K562 (cell line): ENCODE measurements around the gene ARNT2. TPM values are rescaled to one million over a fixed set of nuclear protein-coding genes. Genes with fewer than 3 reads are reported as not detected.

ENCODE experiments used
- ATAC-seq: fragments of 200-7000 bp; cut with Tn5 transposase; 3 replicates; pipeline ENCODE4 v1.9.1; 2020; ENCODE audit warnings: moderate library complexity
- BruUV-seq: library from RNA; stranded (reverse); fragments of 400-500 nt; replicated peaks from 2 replicates; lab custom pipeline; 2021; lab: Mats Ljungman, UMichigan
- CTCF ChIA-PET: fragments of 300-600 bp; formaldehyde crosslinking; extraction: SDS; loops from one replicate; lab custom pipeline; 2021; ENCODE audit warnings: low intra/inter-chr PET ratio; lab: Yijun Ruan, JAX
- POLR2A ChIA-PET: fragments of 300-600, 350-650 bp; sonication (Branson Sonifier 250); formaldehyde crosslinking; extraction: SDS; loops from one replicate; lab custom pipeline; 2021; ENCODE audit warnings: antibody characterized with exemption, inconsistent platforms; lab: Yijun Ruan, JAX
- DNase-seq, 4 experiments: peaks; one replicate each; pipeline versions ENCODE4 v3.0.0 to v3.0.0-alpha.2; 2011 to 2018; ENCODE audit warnings: low spot score in 3 of 4, mixed read lengths in 3 of 4; ENCODE audit errors: extremely low read depth in 1 of 4
- FAIRE-seq: peaks from 2 replicates; lab custom pipeline; 2011; peaks lifted over from hg19 to GRCh38; lab: Jason Lieb, UNC
- H2AFZ ChIP-seq: 2 replicates; pipeline ENCODE4 v1.6.0; 2011; ENCODE audit warnings: low read depth, low read length, control low read depth, inconsistent platforms
- H3K27ac ChIP-seq: fragments of 200-600 bp; 3 replicates; pipeline ENCODE4 v1.8.0; 2011; ENCODE audit warnings: low read depth, mild to moderate bottlenecking, control low read depth, inconsistent platforms, low read length, moderate library complexity, mixed read lengths; ENCODE audit errors: extremely low read depth
- H3K27me3 ChIP-seq, 2 experiments: fragments of 300-600 bp in 1 of 2; 2 replicates in 1 of 2; 3 replicates in 1 of 2; pipeline versions ENCODE4 v1.6.0 to v1.8.0; 2011; ENCODE audit warnings: inconsistent platforms in 2 of 2, low read length in 2 of 2, mild to moderate bottlenecking in 1 of 2, mixed read lengths in 1 of 2, moderate library complexity in 1 of 2; ENCODE audit not compliant: control insufficient read depth in 2 of 2, insufficient read depth in 2 of 2
- H3K36me3 ChIP-seq: fragments of 300-600 bp; 3 replicates; pipeline ENCODE4 v1.8.0; 2011; ENCODE audit warnings: mild to moderate bottlenecking, low read length, inconsistent platforms; ENCODE audit not compliant: control insufficient read depth, insufficient read depth
- H3K4me1 ChIP-seq, 2 experiments: fragments of 200-600 bp in 1 of 2; replicated peaks in 1 of 2; 2 replicates in 1 of 2; 3 replicates in 1 of 2; pipeline versions ENCODE4 v1.5.1 to v1.8.0; 2011; ENCODE audit warnings: inconsistent platforms in 2 of 2, low read length in 2 of 2, mild to moderate bottlenecking in 1 of 2, mixed read lengths in 1 of 2, moderate library complexity in 1 of 2; ENCODE audit not compliant: control insufficient read depth in 2 of 2, insufficient read depth in 2 of 2
- H3K4me2 ChIP-seq: 2 replicates; pipeline ENCODE4 v1.6.1; 2011; ENCODE audit warnings: low read length, control low read depth, inconsistent platforms, mixed read lengths; ENCODE audit not compliant: insufficient read depth
- H3K4me3 ChIP-seq: fragments of 200-600 bp; sonication (generic), shearing (Covaris generic); 2 replicates; pipeline ENCODE4 v1.5.1; 2016; ENCODE audit warnings: control low read depth, inconsistent platforms
- H3K79me2 ChIP-seq: fragments of 200-600 bp; 3 replicates; pipeline ENCODE4 v1.8.0; 2011; ENCODE audit warnings: low read length, inconsistent platforms; ENCODE audit not compliant: control insufficient read depth, insufficient read depth
- H3K9ac ChIP-seq, 2 experiments: 2 replicates each; pipeline versions ENCODE4 v1.6.0 to v1.6.1; 2011; ENCODE audit warnings: low read depth in 2 of 2, low read length in 2 of 2, control low read depth in 1 of 2, inconsistent platforms in 1 of 2, mild to moderate bottlenecking in 1 of 2, mixed read lengths in 1 of 2; ENCODE audit not compliant: insufficient read depth in 1 of 2
- H3K9me1 ChIP-seq: one replicate; pipeline ENCODE4 v1.6.0; 2011; ENCODE audit warnings: inconsistent platforms, mild to moderate bottlenecking, low read length, moderate library complexity; ENCODE audit not compliant: control insufficient read depth, insufficient read depth
- H3K9me3 ChIP-seq: replicated peaks from 2 replicates; pipeline ENCODE4 v1.5.1; 2011; ENCODE audit warnings: low read depth, low read length, inconsistent platforms; ENCODE audit not compliant: control insufficient read depth, insufficient read depth
- H4K20me1 ChIP-seq: replicated peaks from 2 replicates; pipeline ENCODE4 v1.6.1; 2011; ENCODE audit warnings: low read length, inconsistent platforms, mixed read lengths; ENCODE audit not compliant: control insufficient read depth, insufficient read depth
- WGBS: fragments of 100-300 bp; shearing (Covaris generic); methylation state at CpG from one replicate; pipeline ENCODE4 v1.1.6; 2016; ENCODE audit warnings: low coverage, mixed read lengths; ENCODE audit not compliant: insufficient coverage; ENCODE audit errors: missing lambda C conversion rate; 5-methylcytosine and 5-hydroxymethylcytosine counted together
- in situ Hi-C: fragments of 300-500 bp; cut with MboI; formaldehyde crosslinking; loops from 4 replicates; pipeline ENCODE4 v1.15.0; 2018; ENCODE audit warnings: inconsistent platforms, mixed read lengths
- intact Hi-C: fragments of 100-400 bp; cut with micrococcal nuclease; formaldehyde crosslinking; loops from 2 replicates; pipeline ENCODE4 v1.14.2; 2022
- polyA plus RNA-seq, 8 experiments: library from polyadenylated mRNA; depleted of rRNA in 4 of 8; stranded (reverse) in 5 of 8; unstranded in 3 of 8; fragments of >200 nt; fragmentation: Nextera tagmentation in 2 of 8; fragmentation: Illumina TruSeq in 1 of 8; extraction: Ambion mirVana in 2 of 8; extraction: Trizol in 1 of 8; gene quantifications; 2 replicates each; pipeline versions ENCODE4 v1.2.1 to v1.2.3, GENCODE V29; 2011 to 2014; ENCODE audit warnings: inconsistent platforms in 1 of 8, missing spikeins in 1 of 8
- total RNA-seq, 7 experiments: library from RNA; depleted of rRNA in 6 of 7; stranded (reverse); fragments of >200 nt in 6 of 7; fragmentation: Illumina TruSeq in 2 of 7; extraction: Trizol in 2 of 7; gene quantifications; 2 replicates each; pipeline versions ENCODE4 v1.2.1 to v1.2.3, GENCODE V29; 2011 to 2021; ENCODE audit warnings: low replicate concordance in 1 of 7
- TF ChIP-seq, protein P1 (sequence below): sonication (generic); formaldehyde crosslinking; IDR thresholded peaks from 2 replicates; pipeline ENCODE4 v1.8.0; 2023; ENCODE audit warnings: mild to moderate bottlenecking, missing genetic modification reagents

ARNT2 gene
- total and polyA plus RNA-seq, 9 of the 15 experiments (the other 6 are each of a cell fraction or from before 2014, with no cell fraction given): 0.01 TPM; not detected in 8

DNA sequence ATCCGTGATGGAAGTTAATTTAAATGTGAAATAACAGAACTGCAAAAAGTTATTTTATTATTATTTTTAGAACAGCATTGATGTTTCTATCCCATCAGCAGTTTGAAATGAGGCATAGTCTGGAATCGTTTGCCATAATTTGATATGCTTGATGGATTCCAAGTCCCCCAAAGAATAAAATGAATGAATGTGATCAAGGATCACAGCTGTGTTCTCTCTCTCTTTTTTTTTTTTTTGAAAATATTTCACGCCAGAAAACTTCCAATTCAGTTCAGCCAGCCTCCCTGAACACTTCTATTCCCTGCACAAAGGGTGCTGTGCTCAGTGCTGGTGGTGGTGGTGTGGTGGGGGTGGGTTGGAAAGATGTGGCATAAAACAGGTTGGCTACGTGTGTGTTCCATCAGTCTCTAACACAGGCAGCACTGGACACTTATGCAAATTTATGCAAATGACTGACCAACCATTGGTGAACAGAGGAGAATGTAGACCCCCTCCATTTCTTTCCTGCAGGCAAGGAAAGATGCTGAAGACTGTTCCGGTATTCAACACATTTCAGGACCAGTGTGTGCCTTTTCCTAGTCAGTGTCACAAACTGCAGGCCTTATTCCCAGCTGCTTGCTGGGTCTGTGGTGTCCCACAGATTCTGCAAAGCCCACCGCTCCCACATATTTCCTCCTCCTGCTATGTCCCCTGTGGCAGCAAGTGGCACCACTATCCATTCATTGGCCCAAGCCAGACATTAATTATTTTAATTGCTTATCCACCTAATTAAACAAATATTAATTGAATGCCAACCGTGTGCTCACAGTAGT, 10.6 kb downstream of the ARNT2 start:
- ChIA-PET POLR2A (interaction anchor here (0.6 kb wide), 1 partner anchor 520 kb away, joined by 3 read pairs; no protein-coding TSS in a partner anchor), CTCF (no interaction called here)
- Histone ChIP-seq H3K27me3 (no peaks in the 10 kb centered on the region; a peak in 1 of 5 replicates), H3K79me2 (no peaks in the 10 kb centered on the region), H3K9ac (no peak overlapping the region), H3K4me2 (no peak overlapping the region), H3K36me3 (no peaks in the 10 kb centered on the region), H3K9me3 (no peaks in the 10 kb centered on the region), H3K9me1 (no peaks in the 10 kb centered on the region), H4K20me1 (no peaks in the 10 kb centered on the region; the same call in 1 of the 2 replicates), H3K27ac (no peak overlapping the region), H3K4me3 (no peak overlapping the region), H2AFZ (no peak overlapping the region), H3K4me1 (no peaks in the 10 kb centered on the region)
- TF ChIP-seq, protein P1, sequence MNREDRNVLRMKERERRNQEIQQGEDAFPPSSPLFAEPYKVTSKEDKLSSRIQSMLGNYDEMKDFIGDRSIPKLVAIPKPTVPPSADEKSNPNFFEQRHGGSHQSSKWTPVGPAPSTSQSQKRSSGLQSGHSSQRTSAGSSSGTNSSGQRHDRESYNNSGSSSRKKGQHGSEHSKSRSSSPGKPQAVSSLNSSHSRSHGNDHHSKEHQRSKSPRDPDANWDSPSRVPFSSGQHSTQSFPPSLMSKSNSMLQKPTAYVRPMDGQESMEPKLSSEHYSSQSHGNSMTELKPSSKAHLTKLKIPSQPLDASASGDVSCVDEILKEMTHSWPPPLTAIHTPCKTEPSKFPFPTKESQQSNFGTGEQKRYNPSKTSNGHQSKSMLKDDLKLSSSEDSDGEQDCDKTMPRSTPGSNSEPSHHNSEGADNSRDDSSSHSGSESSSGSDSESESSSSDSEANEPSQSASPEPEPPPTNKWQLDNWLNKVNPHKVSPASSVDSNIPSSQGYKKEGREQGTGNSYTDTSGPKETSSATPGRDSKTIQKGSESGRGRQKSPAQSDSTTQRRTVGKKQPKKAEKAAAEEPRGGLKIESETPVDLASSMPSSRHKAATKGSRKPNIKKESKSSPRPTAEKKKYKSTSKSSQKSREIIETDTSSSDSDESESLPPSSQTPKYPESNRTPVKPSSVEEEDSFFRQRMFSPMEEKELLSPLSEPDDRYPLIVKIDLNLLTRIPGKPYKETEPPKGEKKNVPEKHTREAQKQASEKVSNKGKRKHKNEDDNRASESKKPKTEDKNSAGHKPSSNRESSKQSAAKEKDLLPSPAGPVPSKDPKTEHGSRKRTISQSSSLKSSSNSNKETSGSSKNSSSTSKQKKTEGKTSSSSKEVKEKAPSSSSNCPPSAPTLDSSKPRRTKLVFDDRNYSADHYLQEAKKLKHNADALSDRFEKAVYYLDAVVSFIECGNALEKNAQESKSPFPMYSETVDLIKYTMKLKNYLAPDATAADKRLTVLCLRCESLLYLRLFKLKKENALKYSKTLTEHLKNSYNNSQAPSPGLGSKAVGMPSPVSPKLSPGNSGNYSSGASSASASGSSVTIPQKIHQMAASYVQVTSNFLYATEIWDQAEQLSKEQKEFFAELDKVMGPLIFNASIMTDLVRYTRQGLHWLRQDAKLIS: no peak
- ATAC-seq (no peak), FAIRE-seq (no peak), DNase-seq (no peak)
- intact Hi-C loops: no loop called here
- BruUV-seq: no TSS peak
- 1% methylated on average over 6 of the region's 7 CpGs for WGBS
- in situ Hi-C loops: no loop called here
